K562 treated with DMSO at 1 percent for 24 hours (cell line): ENCODE data around the gene FBXW9. TPM values are rescaled to one million over a fixed set of nuclear protein-coding genes. Genes with fewer than 3 reads are reported as not detected.

Experiments
- total RNA-seq: library from RNA; unstranded; fragments of 300-600 nt; gene quantifications from 2 replicates; pipeline ENCODE4 v1.2.3, GENCODE V29; 2022; ENCODE audit warnings: low read depth; ENCODE audit not compliant: insufficient read depth

FBXW9 gene
- 15.3 and 19.5 TPM in 2 replicates for total RNA-seq

GRCh38 chr19:12696366-12697335 is at the start of gene FBXW9:
Gene FBXW9 (minus strand): TSS chr19:12696631. CDS start chr19:12696581, 50 bp downstream.

GRCh38 chr19:12736995-12737834 is 40.8 kb upstream of the FBXW9 start, which contains the start of gene GET3:
Gene GET3 (plus strand): TSS chr19:12737497. CDS start chr19:12737506, 9 bp downstream.

GRCh38 chr19:12723641-12724426 is 27.4 kb upstream of the FBXW9 start, which contains the start of gene TNPO2:
Gene TNPO2 (minus strand): TSS chr19:12723932. CDS start chr19:12720977, 2,955 bp downstream.

GRCh38 chr19:12687496-12688196 is 8.8 kb downstream of the FBXW9 start, which contains the start of gene GNG14:
Gene GNG14 (plus strand): TSS chr19:12687998. CDS start chr19:12688049, 51 bp downstream.

GRCh38 chr19:12681074-12681987 is 15.1 kb downstream of the FBXW9 start, which contains the start of gene DHPS:
Gene DHPS (minus strand): TSS chr19:12681880. CDS start chr19:12681766, 114 bp downstream.

GRCh38 chr19:12666265-12667048 is 30.0 kb downstream of the FBXW9 start, which contains the start of the genes MAN2B1 and WDR83:
Gene MAN2B1 (minus strand): TSS chr19:12666742. CDS start chr19:12666701, 41 bp downstream.
Gene WDR83 (plus strand): TSS chr19:12666807. CDS start chr19:12669791, 2,984 bp downstream.

Other genes starting within 250 kb of the FBXW9 start
- gene ZNF709, start 211.8 kb downstream of the FBXW9 start, total RNA-seq = 0.20 and 0.23 TPM in 2 replicates
- 1.6 and 3.8 TPM in 2 replicates for gene ZNF564, start 145.1 kb downstream of the FBXW9 start, total RNA-seq
- 1.3 and 1.6 TPM in 2 replicates for gene ZNF490, start 85.8 kb downstream of the FBXW9 start, total RNA-seq
- gene ZNF791, start 85.7 kb downstream of the FBXW9 start, total RNA-seq = 4.3 and 4.7 TPM in 2 replicates
- gene MAN2B1, start 29.9 kb downstream of the FBXW9 start, total RNA-seq = 124 and 142 TPM in 2 replicates
- 17.4 and 22.1 TPM in 2 replicates for gene WDR83, start 29.8 kb downstream of the FBXW9 start, total RNA-seq
- gene DHPS, start 14.8 kb downstream of the FBXW9 start, total RNA-seq = 111 and 114 TPM in 2 replicates
- not detected in 2 replicates for gene GNG14, start 8.6 kb downstream of the FBXW9 start, total RNA-seq
- gene TNPO2, start 27.3 kb upstream of the FBXW9 start, total RNA-seq = 32.6 and 33.0 TPM in 2 replicates
- 485 and 496 TPM in 2 replicates for gene TRIR, start 38.1 kb upstream of the FBXW9 start, total RNA-seq
- gene GET3, start 40.9 kb upstream of the FBXW9 start, total RNA-seq = 92.4 and 109 TPM in 2 replicates
- gene BEST2, start 55.2 kb upstream of the FBXW9 start, total RNA-seq = not detected in 2 replicates
- 23.8 and 27.0 TPM in 2 replicates for gene HOOK2, start 78.9 kb upstream of the FBXW9 start, total RNA-seq
- gene JUNB, start 94.9 kb upstream of the FBXW9 start, total RNA-seq = 130 and 136 TPM in 2 replicates
- gene PRDX2, start 105.2 kb upstream of the FBXW9 start, total RNA-seq = 388 and 416 TPM in 2 replicates
- 0.85 TPM in 1 of 2 replicates, not detected in the other for gene THSD8, start 105.4 kb upstream of the FBXW9 start, total RNA-seq
- gene RNASEH2A, start 110.0 kb upstream of the FBXW9 start, total RNA-seq = 86.0 and 110 TPM in 2 replicates
- 2.0 and 3.5 TPM in 2 replicates for gene RTBDN, start 137.9 kb upstream of the FBXW9 start, total RNA-seq
- gene MAST1, start 141.9 kb upstream of the FBXW9 start, total RNA-seq = 7.8 and 9.5 TPM in 2 replicates
- 157 TPM in 2 replicates for gene DNASE2, start 184.8 kb upstream of the FBXW9 start, total RNA-seq
- gene KLF1, start 190.6 kb upstream of the FBXW9 start, total RNA-seq = 33.8 and 46.8 TPM in 2 replicates
- 17.5 and 23.0 TPM in 2 replicates for gene GCDH, start 194.5 kb upstream of the FBXW9 start, total RNA-seq
- 2.3 and 5.5 TPM in 2 replicates for gene SYCE2, start 222.7 kb upstream of the FBXW9 start, total RNA-seq
- gene FARSA, start 237.1 kb upstream of the FBXW9 start, total RNA-seq = 148 and 157 TPM in 2 replicates
- gene CALR, start 242.0 kb upstream of the FBXW9 start, total RNA-seq = 582 and 601 TPM in 2 replicates
- gene RAD23A, start 249.2 kb upstream of the FBXW9 start, total RNA-seq = 158 and 166 TPM in 2 replicates